HEK293T (cell line): ENCODE measurements around the gene DNAJC27.

Experiments
- CTCF ChIA-PET: fragments of 350-600 bp; formaldehyde crosslinking; extraction: SDS; loops from one replicate; lab custom pipeline; 2021; ENCODE audit warnings: antibody characterized with exemption, inconsistent platforms; lab: Yijun Ruan, JAX
- POLR2A ChIA-PET: fragments of 350-600 bp; formaldehyde crosslinking; extraction: SDS; loops from one replicate; lab custom pipeline; 2020; ENCODE audit warnings: antibody characterized with exemption, inconsistent platforms; lab: Yijun Ruan, JAX
- DNase-seq: peaks from one replicate; pipeline ENCODE4 v3.0.0; 2012; ENCODE audit warnings: mixed read lengths; ENCODE audit errors: extremely low spot score
- ARNT ChIP-seq: fragments of 450-650 bp; IDR thresholded peaks from 2 replicates; pipeline ENCODE4 v1.6.1; 2017; ENCODE audit warnings: mild to moderate bottlenecking
- BHLHE40 ChIP-seq: fragments of 450-650 bp; IDR thresholded peaks from 2 replicates; pipeline ENCODE4 v1.6.1; 2016; ENCODE audit warnings: mild to moderate bottlenecking, moderate library complexity, borderline replicate concordance
- CTBP1 ChIP-seq: fragments of 450-650 bp; IDR thresholded peaks from 2 replicates; pipeline ENCODE4 v1.6.1; 2016; ENCODE audit warnings: borderline replicate concordance
- ELF4 ChIP-seq: fragments of 450-650 bp; IDR thresholded peaks from 2 replicates; pipeline ENCODE4 v1.6.1; 2017; ENCODE audit warnings: antibody characterized with exemption
- FOXA1 ChIP-seq: fragments of 450-650 bp; IDR thresholded peaks from 2 replicates; pipeline ENCODE4 v1.6.1; 2016; ENCODE audit warnings: mild to moderate bottlenecking
- FOXK2 ChIP-seq: fragments of 450-650 bp; IDR thresholded peaks from 2 replicates; pipeline ENCODE4 v1.6.1; 2016; ENCODE audit warnings: mild to moderate bottlenecking
- FOXM1 ChIP-seq: fragments of 450-650 bp; IDR thresholded peaks from 2 replicates; pipeline ENCODE4 v1.6.1; 2017; ENCODE audit warnings: mild to moderate bottlenecking, borderline replicate concordance
- HDGF ChIP-seq: fragments of 450-650 bp; IDR thresholded peaks from 2 replicates; pipeline ENCODE4 v1.6.1; 2017; ENCODE audit warnings: antibody characterized with exemption, borderline replicate concordance
- L3MBTL2 ChIP-seq: fragments of 450-650 bp; conservative IDR thresholded peaks from 2 replicates; pipeline ENCODE4 v1.6.1; 2016; ENCODE audit warnings: mild to moderate bottlenecking
- LEF1 ChIP-seq: fragments of 450-650 bp; IDR thresholded peaks from 2 replicates; pipeline ENCODE4 v1.6.1; 2017; ENCODE audit warnings: mild to moderate bottlenecking, borderline replicate concordance
- NFRKB ChIP-seq: fragments of 450-650 bp; IDR thresholded peaks from 2 replicates; pipeline ENCODE4 v1.6.1; 2016; ENCODE audit warnings: mild to moderate bottlenecking, moderate library complexity
- SP1 ChIP-seq: fragments of 450-650 bp; IDR thresholded peaks from 2 replicates; pipeline ENCODE4 v1.6.1; 2017
- SUZ12 ChIP-seq: fragments of 450-650 bp; IDR thresholded peaks from 2 replicates; pipeline ENCODE4 v1.6.1; 2016; ENCODE audit warnings: mild to moderate bottlenecking
- TARDBP ChIP-seq: fragments of 450-650 bp; IDR thresholded peaks from 2 replicates; pipeline ENCODE4 v1.6.1; 2016
- ZNF384 ChIP-seq: fragments of 450-650 bp; IDR thresholded peaks from 2 replicates; pipeline ENCODE4 v1.6.1; 2016
- TF ChIP-seq, protein P1 (sequence below): fragments of 450-650 bp; IDR thresholded peaks from 2 replicates; pipeline ENCODE4 v1.6.1; 2016

Gene DNAJC27

DNA sequence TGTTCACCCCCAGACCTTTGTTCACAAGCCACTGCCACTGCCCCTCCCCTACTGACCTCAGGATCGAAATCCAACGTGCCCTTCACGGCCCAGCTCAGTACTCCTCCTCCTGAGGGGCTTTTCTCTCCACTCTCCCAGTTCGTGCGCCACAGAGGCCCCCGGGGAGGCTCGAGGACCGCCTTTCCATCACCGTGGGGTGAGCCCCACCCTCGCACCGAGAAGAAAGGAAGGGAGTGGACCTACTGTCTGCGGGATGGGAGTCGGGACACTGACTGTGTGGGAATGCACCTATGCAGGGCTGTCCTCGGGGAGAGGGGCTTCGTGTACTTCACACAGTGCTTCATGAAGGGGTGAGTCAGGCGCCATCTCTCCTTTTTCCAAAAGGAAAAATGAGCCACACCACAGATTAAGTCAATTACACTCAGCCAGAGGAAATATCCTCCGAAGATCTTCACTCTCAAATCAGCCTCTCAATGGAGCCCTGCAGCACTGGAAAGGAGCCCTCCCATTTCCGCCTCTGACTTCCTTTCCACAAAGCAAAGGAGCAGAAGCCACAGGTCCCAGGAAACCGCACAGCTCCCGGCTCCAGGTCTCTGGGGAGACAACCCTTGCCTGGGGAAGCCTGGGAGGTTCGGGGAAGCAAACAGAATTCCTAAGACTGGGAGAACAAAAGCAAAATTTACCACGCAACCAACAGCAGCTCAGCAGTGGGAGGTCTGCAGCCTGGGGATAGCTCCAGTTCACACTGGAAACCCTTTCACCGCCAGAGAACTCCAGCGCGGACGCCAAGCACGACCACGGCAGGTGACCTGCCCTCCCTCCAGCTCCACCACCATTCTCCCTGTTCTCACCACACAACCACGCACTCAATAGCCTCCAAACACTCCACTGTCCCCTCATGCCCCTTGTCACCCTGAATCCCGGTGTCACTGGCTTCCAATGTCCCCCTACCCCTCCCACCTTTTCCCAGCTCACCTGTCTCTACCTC lies 73.3 kb downstream of the DNAJC27 start:
- TF ChIP-seq CTBP1 (no peak), ELF4 (no peak), ARNT (no peak), FOXM1 (no peak), BHLHE40 (no peak), SP1 (no peak), FOXK2 (no peak), L3MBTL2 (no peak)
- DNase-seq, result no peak
- ChIA-PET POLR2A (no interaction called here), CTCF (no interaction called here)

DNA sequence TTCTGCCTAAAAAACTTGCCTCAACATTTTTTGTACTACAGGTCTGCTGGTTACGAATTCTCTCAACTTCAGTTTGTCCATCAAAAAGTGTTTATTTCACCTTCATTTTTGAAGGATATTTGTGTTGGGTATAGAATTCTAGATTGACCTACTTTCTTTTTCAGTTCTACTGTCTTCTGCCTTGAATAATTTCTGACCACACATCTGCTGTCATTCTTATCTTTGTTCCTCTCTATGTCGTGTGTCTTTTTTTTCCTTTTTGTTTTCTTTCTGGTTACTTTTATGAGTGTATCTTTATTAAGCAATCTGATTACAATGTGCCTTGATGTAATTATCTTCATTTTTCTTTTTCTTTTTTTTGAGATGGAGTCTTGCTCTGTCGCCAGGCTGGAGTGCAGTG lies 77.0 kb downstream of the DNAJC27 start:
- CTCF ChIA-PET, result no interaction called here
- POLR2A ChIA-PET, result no interaction called here
- TF ChIP-seq BHLHE40, result no peak
- TF ChIP-seq L3MBTL2, result no peak
- no peak for TF ChIP-seq ZNF384
- no peak for TF ChIP-seq ELF4
- TF ChIP-seq LEF1, result no peak
- no peak for DNase-seq

DNA sequence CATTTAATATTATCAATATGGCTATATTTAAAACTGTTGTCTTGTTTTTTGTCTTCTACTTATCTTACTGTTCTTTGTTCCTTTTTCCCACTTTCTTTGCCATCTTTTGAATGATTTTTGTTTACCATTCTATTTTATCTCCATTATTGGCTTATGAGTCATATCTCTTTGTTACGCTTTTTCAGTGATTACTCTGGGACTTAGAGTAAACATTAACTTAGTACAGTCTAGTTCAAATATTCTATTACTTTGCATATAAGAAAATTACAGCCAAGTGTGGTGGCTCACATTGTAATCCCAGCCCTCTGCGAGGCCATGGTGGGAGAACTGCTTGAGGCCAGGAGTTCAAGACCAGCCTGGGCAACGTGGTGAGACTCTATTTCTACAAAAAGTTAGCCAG lies 77.8 kb downstream of the DNAJC27 start:
- ChIA-PET CTCF (no interaction called here), POLR2A (no interaction called here)
- no peak for DNase-seq
- TF ChIP-seq ZNF384 (no peak), HDGF (no peak), ARNT (no peak), SP1 (no peak), TARDBP (no peak), FOXA1 (no peak), LEF1 (no peak), SUZ12 (no peak), FOXK2 (no peak), BHLHE40 (no peak), NFRKB (no peak), CTBP1 (no peak), FOXM1 (no peak), L3MBTL2 (no peak), ELF4 (no peak)
- TF ChIP-seq, protein P1, sequence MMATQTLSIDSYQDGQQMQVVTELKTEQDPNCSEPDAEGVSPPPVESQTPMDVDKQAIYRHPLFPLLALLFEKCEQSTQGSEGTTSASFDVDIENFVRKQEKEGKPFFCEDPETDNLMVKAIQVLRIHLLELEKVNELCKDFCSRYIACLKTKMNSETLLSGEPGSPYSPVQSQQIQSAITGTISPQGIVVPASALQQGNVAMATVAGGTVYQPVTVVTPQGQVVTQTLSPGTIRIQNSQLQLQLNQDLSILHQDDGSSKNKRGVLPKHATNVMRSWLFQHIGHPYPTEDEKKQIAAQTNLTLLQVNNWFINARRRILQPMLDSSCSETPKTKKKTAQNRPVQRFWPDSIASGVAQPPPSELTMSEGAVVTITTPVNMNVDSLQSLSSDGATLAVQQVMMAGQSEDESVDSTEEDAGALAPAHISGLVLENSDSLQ, result no peak
